Adrenal gland (tissue), 5 donors: Measurements from ENCODE around the gene REXO1.
A peak's percentile ranks its signal among the peaks of the same experiment; 100 is the strongest.

Source experiments
- POLR2A ChIP-seq, 2 donors: fragments of 450-650 bp; IDR thresholded peaks; one replicate each; pipeline ENCODE4 v1.6.1; 2017; ENCODE audit warnings: antibody characterized with exemption in 2 of 2, mild to moderate bottlenecking in 2 of 2, moderate library complexity in 1 of 2
- TF ChIP-seq, protein P1 (sequence below), 6 experiments: fragments of 450-650 bp in 4 of 6; fragments of 200-600 bp in 2 of 6; sonication (generic) in 1 of 6; IDR thresholded peaks; 1 replicate in 5 of 6; 2 replicates in 1 of 6; pipeline versions ENCODE4 v1.5.1 to v1.8.0; 2016 to 2021; ENCODE audit warnings: antibody characterized with exemption in 6 of 6, mild to moderate bottlenecking in 2 of 6, moderate library complexity in 1 of 6
- donor health status: DM: no; HTN: no; CAD: no.

DNA sequence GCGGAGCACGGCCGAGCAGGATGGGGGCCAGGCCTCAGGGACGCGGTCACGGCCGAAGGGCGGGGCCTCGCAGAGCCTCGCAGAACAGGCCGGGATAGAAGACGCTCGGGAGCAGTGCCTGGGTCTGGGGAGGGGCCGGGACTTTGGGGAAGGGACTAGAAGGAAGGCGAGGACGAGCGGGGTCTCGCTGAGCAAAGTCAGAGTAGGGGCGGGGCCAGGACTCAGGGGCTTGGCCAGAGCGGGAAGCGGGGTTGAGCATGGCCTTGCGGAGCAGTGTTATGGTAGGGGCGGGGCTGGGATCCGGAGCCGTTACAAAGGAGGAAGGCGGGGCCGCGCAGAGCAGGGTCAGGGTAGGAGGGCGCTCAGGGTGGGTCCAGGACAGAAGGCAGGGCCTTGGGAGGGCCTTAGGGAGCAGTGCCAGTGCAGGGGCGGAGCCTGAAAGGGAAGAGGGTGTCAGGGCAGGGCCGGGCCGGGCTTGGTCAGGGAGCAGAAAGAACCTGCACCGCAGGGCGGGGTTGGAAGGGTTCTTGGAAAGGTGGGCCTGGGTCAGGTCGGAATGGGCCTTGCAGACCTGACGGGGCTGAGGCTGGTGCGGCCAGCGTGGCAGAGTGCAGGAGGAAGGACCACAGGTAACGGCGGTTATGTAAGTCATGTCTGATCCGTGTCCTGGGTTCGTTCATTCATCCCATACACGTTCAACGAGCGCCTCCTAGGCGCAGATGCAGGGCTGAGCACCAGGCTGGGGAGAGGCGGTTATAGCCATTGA lies 35.7 kb downstream of the REXO1 start:
- TF ChIP-seq, protein P1, sequence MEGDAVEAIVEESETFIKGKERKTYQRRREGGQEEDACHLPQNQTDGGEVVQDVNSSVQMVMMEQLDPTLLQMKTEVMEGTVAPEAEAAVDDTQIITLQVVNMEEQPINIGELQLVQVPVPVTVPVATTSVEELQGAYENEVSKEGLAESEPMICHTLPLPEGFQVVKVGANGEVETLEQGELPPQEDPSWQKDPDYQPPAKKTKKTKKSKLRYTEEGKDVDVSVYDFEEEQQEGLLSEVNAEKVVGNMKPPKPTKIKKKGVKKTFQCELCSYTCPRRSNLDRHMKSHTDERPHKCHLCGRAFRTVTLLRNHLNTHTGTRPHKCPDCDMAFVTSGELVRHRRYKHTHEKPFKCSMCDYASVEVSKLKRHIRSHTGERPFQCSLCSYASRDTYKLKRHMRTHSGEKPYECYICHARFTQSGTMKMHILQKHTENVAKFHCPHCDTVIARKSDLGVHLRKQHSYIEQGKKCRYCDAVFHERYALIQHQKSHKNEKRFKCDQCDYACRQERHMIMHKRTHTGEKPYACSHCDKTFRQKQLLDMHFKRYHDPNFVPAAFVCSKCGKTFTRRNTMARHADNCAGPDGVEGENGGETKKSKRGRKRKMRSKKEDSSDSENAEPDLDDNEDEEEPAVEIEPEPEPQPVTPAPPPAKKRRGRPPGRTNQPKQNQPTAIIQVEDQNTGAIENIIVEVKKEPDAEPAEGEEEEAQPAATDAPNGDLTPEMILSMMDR (IDR thresholded peaks at IDR 0.05) = peak; percentile 19 to 65 (median 54)
- peak in 1 of 2 donors; percentile 52 for TF ChIP-seq POLR2A (IDR thresholded peaks at IDR 0.05)
